HL-60 (cell line): ENCODE results near the gene PFDN2.

Experiments used
- DNase-seq, 2 experiments: peaks; one replicate each; pipeline ENCODE4 v3.0.0-alpha.2; 2010 to 2020; ENCODE audit warnings: low read depth in 1 of 2, low spot score in 1 of 2
- H3K27ac ChIP-seq: fragments of 250-450 bp; sonication (Bioruptor Pico); replicated peaks from 2 replicates; pipeline ENCODE4 v1.5.1; 2020; ENCODE audit warnings: mild to moderate bottlenecking, moderate library complexity
- H3K27me3 ChIP-seq: fragments of 250-450 bp; sonication (Bioruptor Pico); 2 replicates; pipeline ENCODE4 v1.5.1; 2021; ENCODE audit warnings: mild to moderate bottlenecking, moderate library complexity; ENCODE audit not compliant: insufficient read depth, poor library complexity, severe bottlenecking
- H3K4me3 ChIP-seq: replicated peaks from 2 replicates; pipeline ENCODE4 v1.5.1; 2011; ENCODE audit warnings: mild to moderate bottlenecking, control low read depth, low read length; ENCODE audit not compliant: insufficient read depth
- CTCF ChIP-seq: IDR thresholded peaks from one replicate; pipeline ENCODE4 v1.5.1; 2011; ENCODE audit warnings: low read length, control low read depth, inconsistent platforms; ENCODE audit not compliant: insufficient read depth
- GABPA ChIP-seq: IDR thresholded peaks from 2 replicates; pipeline ENCODE4 v1.6.1; 2012; ENCODE audit warnings: low read depth
- POLR2AphosphoS5 ChIP-seq: IDR thresholded peaks from 2 replicates; pipeline ENCODE4 v1.6.1; 2012; ENCODE audit warnings: low read depth
- REST ChIP-seq: IDR thresholded peaks from 2 replicates; pipeline ENCODE4 v1.6.1; 2012; ENCODE audit warnings: low read depth; ENCODE audit not compliant: insufficient replicate concordance
- SPI1 ChIP-seq: IDR thresholded peaks from 2 replicates; pipeline ENCODE4 v1.6.1; 2012; ENCODE audit warnings: low read depth, mild to moderate bottlenecking, borderline replicate concordance

PFDN2 gene

GRCh38 chr1:161083748-161084596 lies 33.9 kb downstream of the PFDN2 start:
- Histone ChIP-seq H3K27ac (peak overlapping the region; percentile 36; the same call in 1 of the 2 replicates), H3K4me3 (no peak overlapping the region), H3K27me3 (no peaks in the 10 kb centered on the region)
- no peak for TF ChIP-seq SPI1
- no peak for TF ChIP-seq CTCF
- no peak for TF ChIP-seq GABPA
- no peak for TF ChIP-seq REST
- TF ChIP-seq POLR2AphosphoS5 = no peak
- no peak for DNase-seq

- H3K27me3 ChIP-seq = no peaks in the 10 kb centered on the region
- no peak for TF ChIP-seq CTCF
- TF ChIP-seq REST = no peak
- TF ChIP-seq GABPA = no peak
- TF ChIP-seq POLR2AphosphoS5 = peak; percentile 24; the same call in 1 of the 2 replicates
- no peak overlapping the region for H3K4me3 ChIP-seq
- H3K27ac ChIP-seq = peak overlapping the region; percentile 36; the same call in 1 of the 2 replicates
- DNase-seq = peak; percentile 84 to 95
Measured at GRCh38 chr1:161082996-161083747, 34.7 kb downstream of the PFDN2 start.

GRCh38 chr1:161082483-161082882 lies 35.4 kb downstream of the PFDN2 start:
- H3K27ac ChIP-seq = no peak overlapping the region
- H3K27me3 ChIP-seq = no peaks in the 10 kb centered on the region
- no peak for DNase-seq
- TF ChIP-seq CTCF = no peak
- no peak for TF ChIP-seq REST
- TF ChIP-seq POLR2AphosphoS5 = no peak
- TF ChIP-seq SPI1 = no peak
- TF ChIP-seq GABPA = no peak
- no peak overlapping the region for H3K4me3 ChIP-seq
